Activated CD8-positive, alpha-beta memory T cell treated with anti-CD3 and anti-CD28 coated beads for 4 hours (primary cell): ENCODE results near the gene PDSS2.
"Not testable (repeated sequence)": the region's sequence is repeated elsewhere in the genome, so short reads cannot be mapped to it uniquely, and the experiment has no call there.

Experiments used
- DNase-seq, 2 donors: peaks; one replicate each; pipeline ENCODE4 v3.0.0-alpha.2; 2020; ENCODE audit warnings: low read depth in 2 of 2

Gene PDSS2

DNA sequence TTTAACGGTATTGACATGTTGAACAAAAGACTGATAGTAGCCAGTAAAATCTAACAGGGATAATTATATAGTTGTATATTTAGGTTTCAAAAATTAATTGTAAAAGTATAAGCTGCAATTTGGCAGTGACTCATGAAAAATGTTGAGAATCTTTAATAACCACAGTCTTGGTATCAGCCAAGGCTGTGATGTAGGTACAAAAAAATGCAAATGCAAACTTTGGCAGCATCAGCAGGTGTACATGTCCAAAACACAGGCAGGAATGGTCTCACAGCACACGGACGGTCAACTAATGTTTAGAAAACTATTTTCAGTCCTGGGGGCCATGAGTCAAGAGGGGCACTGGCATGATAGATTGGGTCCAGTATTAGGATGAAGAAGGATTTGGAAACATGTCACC is 285.6 kb downstream of the PDSS2 start:
- DNase-seq = no peak

DNA sequence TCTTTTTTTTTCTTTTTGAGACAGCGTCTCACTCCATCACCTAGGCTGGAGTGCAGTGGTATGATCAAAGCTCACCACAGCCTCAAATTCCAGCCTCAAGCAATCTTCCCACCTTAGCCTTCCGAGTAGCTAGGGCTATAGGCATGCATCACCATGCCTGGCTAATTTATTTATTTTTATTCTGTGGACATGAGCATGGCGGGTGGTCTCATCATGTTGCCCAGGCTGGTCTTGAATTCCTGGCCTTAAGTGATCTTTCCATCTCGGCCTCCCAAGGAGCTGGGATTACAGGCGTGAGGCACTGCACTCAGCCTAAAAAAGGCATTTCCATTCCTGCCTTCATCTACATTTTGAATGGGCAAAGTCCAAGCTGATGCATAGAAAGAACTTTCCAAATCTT is 287.9 kb downstream of the PDSS2 start:
- no peak for DNase-seq

DNA sequence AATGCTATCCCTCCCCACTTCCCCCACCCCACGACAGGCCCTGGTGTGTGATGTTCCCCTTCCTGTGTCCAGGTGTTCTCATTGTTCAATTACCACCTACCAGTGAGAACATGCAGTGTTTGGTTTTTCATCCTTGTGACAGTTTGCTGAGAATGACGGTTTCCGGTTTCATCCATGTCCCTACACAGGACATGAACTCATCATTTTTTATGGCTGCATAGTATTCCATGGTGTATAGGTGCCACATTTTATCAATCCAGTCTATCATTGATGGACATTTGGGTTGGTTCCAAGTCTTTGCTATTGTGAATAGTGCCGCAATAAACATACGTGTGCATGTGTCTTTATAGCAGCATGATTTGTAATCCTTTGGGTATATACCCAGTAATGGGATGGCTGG is 295.1 kb downstream of the PDSS2 start:
- DNase-seq = not testable (repeated sequence)

DNA sequence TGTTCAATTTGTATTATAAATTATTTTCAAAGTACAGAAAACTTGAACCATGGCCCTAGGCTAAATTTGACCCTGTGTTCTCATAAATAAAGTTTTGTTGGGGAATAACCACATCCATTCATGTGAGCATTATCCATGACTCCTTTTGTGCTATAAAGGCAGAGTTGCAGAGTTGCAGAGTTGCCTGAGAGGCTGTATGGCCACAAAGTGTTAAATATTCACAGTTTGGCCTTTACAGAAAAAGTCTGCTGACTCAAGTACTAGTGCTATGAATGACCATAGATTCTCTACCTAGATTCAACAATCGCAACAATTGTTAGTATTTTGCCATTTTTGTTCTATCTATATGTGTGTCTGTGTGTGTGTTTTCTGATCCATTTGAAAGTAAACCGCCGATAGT is 297.8 kb downstream of the PDSS2 start:
- no peak for DNase-seq

DNA sequence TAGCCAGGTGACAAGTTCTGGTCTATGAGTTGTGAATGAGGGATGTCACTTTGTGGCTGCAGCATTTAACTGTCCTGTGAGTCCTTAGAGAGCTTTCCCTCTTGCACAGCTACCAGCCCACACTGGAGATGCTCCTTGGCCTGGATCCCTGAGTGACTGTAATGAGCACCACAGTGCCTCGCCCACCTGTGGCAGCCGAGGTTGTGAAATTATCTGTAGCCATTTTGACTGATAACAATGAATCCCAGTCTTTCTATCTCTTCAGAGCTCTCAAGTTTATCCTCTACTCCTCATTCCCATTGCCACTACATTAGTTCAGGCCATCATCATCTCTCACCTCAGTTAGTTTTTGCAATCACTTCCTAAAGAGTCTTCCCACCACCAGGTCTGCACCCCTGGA is 302.7 kb downstream of the PDSS2 start:
- no peak for DNase-seq

DNA sequence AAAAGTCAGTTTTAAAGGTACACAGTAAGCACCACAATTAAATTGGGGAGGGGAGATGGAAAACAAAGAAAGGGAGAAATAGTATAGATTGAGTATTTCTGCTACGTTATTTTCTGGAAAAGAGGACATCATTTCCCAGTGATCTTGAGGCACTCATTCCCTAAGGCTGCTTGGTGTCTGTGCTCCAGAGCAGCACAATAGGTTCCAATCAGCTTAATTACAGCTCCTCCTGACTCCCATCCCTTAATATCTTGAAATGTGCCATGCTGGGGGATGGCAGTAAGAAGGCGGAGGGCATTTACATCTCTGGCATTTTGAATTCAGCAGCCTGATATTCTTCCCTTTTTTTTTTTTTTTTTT is 304.6 kb downstream of the PDSS2 start:
- no peak for DNase-seq

DNA sequence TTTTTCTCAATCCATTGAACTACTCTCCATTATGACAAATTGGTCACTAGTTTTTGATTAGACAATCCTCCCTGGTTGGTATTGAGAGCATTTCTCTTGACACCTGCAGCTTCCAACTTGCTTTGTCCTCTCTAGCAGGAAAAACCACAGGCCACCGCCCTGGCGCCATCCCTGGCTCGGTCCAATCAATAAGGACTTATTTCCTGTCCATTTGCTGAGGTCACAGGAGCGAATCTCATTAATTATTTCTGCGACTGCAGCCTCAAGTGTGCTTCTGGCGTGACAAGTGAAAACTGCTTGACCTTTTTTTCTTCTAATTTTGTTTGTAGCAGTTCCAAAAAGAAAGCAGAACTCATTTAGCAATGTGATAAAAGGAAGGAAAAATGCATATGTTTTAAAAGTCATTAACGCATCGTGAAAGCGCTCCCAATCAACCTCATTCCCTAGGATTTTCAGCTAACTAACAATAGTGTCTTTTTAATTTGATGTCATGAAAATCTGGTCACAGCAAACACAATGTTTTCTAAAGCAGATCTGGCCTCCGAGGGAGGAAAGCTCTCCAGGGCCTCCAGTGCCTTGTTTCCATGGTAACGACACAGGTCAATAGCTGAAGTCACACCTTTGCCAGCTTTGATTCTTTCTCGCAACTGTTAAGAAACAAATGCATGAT is 305.1 kb downstream of the PDSS2 start:
- no peak for DNase-seq

- DNase-seq = no peak
Measured at GRCh38 chr6:107152638-107153430, 306.5 kb downstream of the PDSS2 start.

DNA sequence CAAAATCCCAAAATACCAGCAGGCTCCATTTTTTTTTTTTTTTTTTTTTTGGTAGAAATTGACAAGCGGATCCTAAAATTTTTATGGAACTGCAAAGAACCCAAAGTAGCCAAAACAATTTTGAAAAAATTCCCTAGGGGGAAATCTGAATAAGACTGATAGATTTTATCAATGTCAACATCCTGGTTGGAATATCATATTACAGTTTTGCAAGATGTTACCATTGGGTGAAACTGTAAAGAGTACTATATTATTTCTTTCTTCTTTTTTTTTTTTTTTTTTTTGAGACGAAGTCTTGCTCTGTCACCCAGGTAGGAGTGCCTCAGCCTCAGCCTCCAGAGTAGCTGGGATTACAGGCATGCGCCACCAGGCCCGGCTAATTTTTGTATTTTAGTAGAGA is 314.7 kb downstream of the PDSS2 start:
- DNase-seq = no peak

DNA sequence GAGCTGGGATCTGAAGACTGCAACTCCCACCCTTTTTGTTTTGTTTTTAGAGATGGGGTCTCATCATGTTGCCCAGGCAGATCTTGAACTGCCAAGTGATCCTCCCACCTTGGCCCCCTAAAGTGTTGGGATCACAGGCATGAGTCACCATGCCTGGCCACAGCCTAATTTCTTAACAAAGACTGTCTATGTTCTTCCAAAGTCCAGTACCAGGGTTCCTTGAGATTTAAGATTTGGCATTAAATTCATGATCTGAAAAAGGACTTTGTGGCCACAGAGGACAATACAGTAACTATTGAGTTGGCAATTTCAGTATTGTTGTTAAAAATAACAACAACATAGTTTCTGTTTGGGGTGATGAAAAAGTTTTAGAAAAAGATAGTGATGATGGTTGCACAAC is 315.4 kb downstream of the PDSS2 start:
- DNase-seq = no peak

DNA sequence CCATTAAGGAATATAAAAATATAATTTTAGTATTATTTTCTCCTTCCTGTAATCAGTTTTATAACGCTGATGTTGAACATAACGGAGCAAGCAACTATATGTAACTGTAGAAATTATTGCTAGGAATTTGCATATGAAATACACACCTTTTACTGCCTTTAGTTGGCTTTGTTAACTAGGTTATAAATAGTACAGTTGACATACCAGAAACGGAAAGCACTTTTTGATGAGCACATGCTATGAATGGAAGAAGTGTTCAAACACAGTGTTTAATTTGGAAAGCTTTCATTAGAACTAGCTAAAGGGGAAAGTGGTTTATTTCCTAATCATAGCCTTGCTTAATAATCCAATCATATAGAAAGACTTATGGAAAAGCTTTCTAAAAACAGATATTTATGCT is 318.8 kb downstream of the PDSS2 start:
- no peak for DNase-seq

- DNase-seq = not testable (repeated sequence)
Measured at GRCh38 chr6:107136324-107136723, 323.0 kb downstream of the PDSS2 start.

DNA sequence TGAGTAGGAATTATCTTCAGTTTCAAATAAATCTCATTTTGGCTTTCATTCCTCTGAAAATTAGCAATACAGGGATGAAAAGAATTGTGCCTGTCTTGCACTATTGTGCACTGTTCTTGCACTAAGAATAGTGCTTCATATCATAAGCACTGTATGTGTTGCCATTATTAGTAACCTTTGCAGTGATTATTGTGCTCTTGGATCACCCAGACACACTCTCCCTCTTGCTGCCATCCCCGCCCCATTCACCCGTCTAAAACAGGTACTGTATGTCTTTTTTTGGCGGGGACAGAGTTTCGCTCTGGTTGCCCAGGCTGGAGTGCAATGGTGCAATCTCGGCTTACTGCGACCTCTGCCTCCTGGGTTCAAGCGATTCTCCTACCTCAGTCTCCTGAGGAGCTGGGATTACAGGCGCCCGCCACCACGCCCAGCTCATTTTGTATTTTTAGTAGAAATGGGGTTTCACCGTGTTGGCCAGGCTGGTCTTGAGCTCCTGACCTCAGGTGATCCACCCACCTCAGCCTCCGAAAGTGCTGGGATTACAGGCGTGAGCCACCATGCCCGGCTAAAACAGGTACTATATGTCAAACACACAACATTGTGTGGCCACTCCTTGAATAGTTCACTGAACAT is 324.2 kb downstream of the PDSS2 start:
- DNase-seq = not testable (repeated sequence)

DNA sequence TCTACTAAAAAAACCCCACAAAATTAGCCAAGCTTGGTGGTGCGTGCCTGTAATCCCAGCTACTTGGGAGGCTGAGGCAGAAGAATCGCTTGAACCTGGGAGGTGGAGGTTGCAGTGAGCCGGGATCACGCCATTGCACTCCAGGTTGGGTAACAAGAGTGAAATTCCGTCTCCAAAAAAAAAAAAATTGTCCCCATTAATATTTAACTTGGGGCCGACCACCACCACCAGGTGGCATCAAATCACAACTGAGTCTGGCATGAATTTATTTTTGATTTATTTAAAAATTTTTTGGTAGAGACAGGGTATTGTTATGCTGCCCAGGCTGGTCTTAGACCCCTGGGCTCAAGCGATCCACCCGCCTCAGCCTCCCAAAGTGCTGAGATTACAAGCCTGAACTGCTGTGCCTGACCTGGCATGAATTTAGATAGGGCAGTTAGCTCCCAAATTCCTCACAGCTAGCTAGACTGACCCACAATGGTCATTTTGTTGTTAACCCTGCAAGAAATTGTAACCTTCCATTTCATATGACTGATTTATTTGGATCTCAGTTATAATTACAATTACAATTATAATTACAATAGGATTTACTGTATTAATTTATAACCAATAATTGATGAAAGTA is 326.9 kb downstream of the PDSS2 start:
- DNase-seq = no peak

- DNase-seq = no peak
Measured at GRCh38 chr6:107129370-107129925, 329.9 kb downstream of the PDSS2 start.

DNA sequence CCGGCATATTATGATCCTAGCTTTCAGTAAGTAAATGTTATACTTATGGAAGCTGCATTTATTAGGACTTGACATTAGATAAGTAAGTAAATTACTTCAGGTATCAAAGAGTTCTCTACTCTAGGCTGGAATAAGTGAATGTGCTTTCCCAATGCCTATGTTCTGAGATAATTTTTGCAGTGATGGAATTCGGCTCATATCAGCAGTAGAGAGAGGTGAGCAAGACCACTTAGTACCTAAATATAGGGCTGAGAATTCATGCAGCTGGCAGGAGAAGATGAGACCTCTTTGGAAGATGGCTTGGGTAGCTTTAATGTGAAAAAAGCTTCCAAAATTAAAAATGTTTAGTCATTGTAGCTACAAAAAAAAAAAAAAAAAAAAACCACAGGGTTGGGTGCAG is 330.8 kb downstream of the PDSS2 start:
- DNase-seq = no peak

GRCh38 chr6:107128175-107128574 is 331.2 kb downstream of the PDSS2 start:
- DNase-seq = no peak

DNA sequence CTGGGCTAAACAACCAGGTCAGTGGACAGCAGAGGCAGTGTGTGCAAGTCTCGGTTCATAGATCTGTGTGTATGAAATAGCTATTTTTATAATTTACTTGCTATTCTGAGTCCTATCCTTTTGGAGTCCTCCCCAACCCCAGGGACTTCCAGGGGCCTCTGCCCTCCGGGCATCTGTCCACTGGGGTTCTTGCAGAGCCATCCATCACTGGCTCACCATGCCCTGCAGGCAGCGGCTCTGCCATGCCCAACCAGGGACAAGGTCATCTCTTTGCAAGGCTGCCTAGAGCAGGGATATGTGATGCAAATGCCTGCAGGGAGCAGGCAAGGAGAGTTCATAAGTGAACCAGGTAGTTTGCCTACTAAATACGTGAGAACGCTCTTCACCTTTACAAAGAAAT is 333.6 kb downstream of the PDSS2 start:
- DNase-seq = no peak

DNA sequence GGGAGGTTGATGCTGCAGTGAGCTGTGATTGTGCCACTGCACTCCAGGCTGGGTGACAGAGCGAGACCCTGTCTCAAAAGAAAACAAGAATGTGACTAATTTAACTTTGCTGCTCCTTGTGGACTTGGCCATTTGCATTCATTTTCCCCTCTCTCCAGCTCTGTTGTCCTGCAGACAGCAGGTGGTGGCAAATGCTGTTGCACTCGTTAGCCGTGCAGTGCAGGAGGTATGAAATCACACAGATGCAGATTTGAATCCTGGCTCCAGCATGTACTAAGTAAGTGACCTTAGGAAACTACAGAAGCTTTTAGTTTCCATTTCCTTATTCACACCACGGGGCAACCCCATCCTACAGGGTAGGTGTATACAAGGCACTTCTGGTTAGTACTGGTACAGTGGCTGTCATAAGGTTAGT is 334.4 kb downstream of the PDSS2 start:
- no peak for DNase-seq

DNA sequence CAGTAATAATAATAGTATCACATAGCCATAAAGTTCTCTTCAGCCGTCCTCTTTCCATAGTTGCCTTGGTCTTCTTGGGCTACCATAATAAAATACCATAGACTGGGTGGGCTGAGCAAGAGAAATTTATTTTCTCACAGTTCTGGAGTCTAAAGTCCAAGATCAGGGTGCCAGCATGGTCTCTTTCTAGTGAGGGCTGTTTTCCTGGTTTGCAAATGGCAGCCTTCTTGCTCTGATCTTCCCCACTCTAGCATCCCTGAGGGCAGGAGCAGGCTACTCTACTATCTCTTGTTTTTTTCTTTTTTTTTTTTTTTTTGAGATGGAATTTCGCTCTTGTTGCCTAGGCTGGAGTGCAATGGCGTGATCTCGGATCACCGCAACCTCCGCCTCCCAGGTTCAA is 335.9 kb downstream of the PDSS2 start:
- DNase-seq = no peak

DNA sequence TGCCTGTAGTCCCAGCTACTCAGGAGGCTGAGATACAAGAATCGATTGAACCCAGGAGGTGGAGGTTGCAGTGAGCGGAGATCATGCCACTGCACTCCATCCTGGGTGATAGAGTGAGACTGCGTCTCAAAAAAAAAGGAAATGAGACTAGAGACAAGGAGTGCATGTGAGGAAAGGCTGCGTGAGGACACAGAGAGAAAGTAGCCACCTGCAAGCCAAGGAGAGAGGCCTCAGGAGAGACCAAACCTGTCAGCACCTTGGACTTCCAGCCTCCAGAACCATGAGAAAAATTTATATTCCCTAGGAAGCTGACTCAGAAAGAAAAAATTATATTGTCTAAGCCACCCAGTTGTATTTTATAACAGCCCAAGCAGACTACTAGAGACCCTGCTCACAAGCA is 336.6 kb downstream of the PDSS2 start:
- no peak for DNase-seq

DNA sequence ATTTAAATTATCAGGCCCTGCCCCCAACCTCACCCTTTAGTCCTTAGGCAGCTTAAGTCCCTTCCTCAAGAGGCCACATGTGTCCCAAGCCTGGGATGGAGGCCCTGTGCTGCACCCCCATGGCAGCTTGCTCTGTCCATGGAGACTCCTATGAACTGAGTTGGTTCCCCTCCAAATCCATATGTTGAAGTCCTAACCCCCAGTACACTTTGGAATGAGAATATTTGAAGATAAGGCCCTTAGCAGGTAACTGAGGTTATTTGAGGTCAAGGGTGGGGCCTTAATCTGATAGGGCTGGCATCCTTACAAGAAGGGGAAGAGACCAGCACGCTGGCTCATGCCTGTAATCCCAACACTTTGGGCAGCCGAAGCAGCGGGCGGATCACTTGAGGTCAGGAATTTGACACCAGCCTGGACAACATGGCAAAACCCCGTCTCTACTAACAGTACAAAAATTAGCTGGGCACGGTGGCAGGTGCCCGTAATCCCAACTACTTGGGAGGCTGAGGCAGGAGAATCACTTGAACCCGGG is 337.3 kb downstream of the PDSS2 start:
- no peak for DNase-seq
